Fibroblast of skin of left quadriceps (primary cell): ENCODE data around the gene NELL2.
"Not testable (repeated sequence)": the region's sequence is repeated elsewhere in the genome, so short reads cannot be mapped to it uniquely, and the experiment has no call there.

Experiments used
- DNase-seq, 2 experiments: peaks; one replicate each; pipeline ENCODE4 v3.0.0-alpha.2; 2013; ENCODE audit warnings: low read depth in 2 of 2

The NELL2 gene

DNA sequence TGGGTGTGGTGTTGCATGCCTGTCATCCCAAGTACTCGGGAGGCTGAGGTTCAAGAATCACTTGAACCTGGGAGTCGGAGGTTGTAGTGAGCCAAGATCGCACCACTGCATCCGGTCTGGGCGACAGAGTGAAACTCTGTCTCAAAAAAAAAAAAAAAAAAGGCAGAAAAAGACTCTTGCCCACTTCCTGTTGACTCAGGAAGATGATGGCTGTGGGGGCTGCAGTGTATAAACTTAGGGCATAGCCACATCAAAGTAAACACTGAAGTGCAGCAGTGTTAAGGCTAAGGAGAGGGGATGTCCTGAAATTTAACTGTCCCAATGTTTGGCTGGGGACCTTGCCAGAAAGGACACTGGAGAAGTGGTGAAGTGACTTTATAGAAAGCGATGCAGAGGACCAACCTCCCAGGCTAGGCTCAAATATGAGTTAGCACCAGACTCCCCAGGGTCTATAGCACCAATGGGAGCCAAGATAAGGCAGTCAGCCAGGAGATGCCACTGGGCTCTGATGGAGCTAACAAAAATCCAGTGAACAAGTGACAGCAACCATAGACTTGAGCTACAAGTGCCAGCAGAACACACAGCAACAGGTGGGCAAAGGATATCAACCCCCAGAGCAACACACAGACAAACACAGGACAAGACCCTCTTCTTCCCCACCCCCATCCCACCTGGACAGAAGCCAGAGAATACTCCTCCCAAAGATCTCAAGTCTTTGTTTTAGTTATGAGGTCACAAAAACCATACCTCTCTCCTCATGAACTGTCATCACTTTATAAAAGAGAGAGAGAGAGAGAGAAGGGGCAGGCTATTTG is 28.0 kb downstream of the NELL2 start:
- DNase-seq, result no peak

- DNase-seq, result no peak
Observed at GRCh38 chr12:44847403-44847802, 28.7 kb downstream of the NELL2 start.

DNA sequence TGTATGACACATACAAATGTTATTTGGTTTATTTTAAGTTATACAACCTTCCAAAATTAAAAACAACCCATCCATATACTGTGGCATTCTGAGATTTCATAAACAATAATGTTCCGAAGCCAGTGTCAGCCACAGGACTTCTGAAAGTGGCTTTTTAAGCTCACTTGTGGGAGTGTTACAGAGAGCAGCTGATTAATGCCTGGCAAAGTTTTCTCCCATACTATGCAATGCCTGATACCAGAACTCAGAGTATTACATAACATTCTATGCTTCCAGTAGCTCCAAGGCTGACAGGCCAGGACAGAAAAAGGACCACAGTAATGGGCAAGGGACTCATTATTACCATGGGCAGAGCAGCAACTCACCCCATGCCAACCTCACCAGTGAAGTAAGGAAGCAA is 29.3 kb downstream of the NELL2 start:
- no peak for DNase-seq

GRCh38 chr12:44842669-44843068 is 33.4 kb downstream of the NELL2 start:
- no peak for DNase-seq

DNA sequence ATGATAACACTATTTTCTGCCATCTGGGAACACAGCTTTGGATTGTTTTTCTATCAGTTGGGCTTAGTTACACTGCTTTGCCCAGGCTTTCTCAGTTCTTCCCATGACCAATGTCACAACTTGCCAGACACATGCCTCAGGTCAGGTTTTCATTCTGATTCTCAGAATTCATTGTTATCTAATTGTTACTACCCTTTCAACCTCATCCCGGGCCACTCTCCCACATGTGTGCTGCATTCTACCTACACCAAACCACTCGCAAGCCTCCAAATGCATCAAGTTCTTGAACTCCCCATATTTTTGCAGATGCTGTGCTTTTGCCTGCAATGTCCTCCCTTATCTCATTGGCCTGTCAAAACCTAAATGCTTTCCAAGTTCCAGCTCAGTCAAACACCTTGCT is 36.3 kb downstream of the NELL2 start:
- DNase-seq, result no peak

GRCh38 chr12:44837114-44837755 is 38.9 kb downstream of the NELL2 start:
- no peak for DNase-seq

DNA sequence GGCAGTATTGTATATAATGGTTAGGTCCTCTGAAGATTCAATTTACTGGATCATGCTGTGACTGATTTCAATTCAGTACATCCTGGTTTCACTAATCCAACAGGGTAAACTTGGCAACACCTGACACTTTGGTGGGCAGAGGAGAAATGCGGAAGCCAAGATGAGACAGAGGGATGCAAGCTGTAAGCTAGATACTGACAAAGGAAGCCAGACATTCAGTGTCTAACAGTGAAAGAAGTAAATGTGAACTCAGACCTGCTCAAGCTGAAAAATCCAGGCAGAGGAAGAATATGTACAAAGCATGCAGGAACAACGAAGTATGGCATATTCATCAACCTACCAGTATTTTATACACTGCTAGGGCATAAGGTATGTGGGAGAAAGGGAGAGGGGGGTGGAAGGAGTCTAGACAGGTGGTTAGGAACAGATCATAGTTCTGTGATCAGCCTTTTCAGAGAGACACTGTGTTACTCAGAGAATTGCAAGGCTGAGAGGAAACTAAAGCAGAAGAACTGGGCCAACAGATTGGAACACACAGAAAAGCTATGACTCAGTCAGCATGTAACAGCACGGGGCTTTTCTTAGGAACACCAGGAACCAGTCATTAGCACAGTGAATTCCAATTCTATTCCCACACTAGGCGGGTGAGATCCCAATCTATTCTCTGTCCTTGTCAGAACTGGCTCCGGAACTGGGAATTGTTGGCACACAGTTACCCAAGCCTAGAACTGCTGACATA is 40.3 kb downstream of the NELL2 start:
- DNase-seq, result no peak

DNA sequence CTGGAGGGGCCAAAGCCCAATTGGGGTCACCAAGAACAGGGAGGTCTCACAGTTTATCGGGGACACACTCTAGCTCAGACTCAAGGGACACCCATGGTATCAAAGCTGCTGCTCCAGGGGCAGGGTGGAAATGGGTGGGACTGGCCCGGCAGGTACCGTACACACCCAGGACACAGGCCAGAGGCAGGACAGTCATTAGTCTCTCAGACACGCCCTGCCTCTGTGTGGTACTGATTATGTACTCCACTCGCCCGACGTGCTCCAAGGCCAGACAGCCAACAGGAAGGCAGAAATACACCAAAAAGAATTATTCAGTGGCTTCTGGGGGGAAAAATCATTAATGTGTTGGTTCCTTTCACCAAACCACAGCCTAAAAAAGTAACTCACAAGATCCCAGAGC is 41.1 kb downstream of the NELL2 start:
- not testable (repeated sequence) for DNase-seq

GRCh38 chr12:44833561-44833960 is 42.6 kb downstream of the NELL2 start:
- no peak for DNase-seq

DNA sequence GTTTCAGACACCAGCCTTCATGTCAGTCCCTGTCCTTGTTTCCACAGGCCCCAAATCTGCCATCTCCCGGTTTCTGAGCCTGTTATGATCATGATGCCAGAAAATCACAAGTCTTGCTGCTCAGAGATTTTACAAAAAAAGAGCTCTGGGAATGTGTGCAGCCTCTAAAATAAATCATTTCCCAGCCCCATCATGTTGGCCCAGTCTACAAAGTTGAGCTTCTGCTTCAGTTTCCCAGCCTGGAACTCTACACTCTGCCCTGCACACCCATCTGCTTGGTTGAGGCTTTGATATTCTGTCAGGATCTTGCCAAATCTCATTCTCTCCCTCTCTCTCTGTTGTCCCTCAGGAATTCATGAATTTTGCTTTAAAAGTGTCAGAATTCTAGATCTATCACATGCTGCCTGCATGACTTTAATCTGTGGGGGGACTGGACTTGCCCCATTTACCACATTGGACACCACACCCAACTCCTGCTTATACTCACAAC is 45.5 kb downstream of the NELL2 start:
- DNase-seq, result no peak

- DNase-seq, result no peak
Observed at GRCh38 chr12:44829045-44829444, 47.1 kb downstream of the NELL2 start.

- no peak for DNase-seq
Observed at GRCh38 chr12:44827832-44828438, 48.2 kb downstream of the NELL2 start.

DNA sequence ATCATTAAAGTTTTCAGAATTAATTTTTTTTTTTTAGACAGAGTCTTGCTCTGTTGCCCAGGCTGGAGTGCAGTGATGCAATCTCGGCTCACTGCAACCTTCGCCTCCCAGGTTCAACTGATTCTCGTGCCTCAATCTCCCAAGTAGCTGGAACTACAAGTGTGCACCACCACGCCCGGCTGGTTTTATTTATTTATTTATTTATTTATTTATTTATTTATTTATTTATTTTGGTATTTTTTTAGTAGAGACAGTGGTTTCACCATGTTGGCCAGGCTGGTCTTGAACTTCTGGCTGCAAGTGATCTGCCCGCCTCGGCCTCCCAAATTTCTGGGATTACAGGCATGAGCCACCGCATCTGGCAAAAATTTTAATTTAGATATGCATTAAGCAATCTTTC is 54.4 kb downstream of the NELL2 start:
- not testable (repeated sequence) for DNase-seq

DNA sequence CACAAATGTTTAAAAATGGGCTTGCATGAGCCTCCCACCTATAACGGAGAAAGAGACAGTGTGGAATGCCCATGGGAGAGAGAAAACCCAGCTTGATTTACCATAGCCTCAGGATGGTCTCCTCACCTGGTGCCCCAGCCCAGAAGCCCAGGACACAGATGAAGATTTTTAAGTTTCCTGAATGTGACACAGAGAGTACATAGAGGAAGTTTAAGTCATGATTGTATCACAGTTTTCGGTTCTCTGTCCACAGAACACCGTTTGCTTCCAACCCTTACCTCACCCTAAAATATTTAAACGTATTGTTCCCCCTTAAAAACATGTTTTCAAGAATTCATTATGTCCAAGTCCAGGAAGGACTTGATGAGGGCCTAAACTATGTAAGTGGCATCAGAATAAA is 56.2 kb downstream of the NELL2 start:
- no peak for DNase-seq

- DNase-seq, result no peak
Observed at GRCh38 chr12:44817687-44818086, 58.4 kb downstream of the NELL2 start.

GRCh38 chr12:44816446-44817017 is 59.6 kb downstream of the NELL2 start:
- no peak for DNase-seq

DNA sequence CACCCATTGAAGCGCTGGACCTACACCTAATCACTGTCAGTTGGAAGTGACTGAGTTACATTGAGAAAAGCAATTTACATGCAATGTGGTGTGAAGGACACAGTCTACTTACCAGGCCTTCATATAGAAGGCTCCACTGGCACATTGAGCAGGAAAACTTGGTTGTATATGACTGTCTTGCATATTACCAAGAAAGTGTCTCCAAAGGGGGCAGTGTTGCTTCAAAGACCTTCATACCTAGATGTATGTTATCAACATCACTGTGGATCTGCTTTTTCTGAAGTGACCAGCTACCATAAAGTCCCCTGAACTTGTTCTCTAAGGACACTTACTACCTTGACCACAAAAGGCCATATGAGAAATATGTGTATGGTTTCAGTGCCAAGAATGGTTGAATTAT is 64.1 kb downstream of the NELL2 start:
- no peak for DNase-seq

DNA sequence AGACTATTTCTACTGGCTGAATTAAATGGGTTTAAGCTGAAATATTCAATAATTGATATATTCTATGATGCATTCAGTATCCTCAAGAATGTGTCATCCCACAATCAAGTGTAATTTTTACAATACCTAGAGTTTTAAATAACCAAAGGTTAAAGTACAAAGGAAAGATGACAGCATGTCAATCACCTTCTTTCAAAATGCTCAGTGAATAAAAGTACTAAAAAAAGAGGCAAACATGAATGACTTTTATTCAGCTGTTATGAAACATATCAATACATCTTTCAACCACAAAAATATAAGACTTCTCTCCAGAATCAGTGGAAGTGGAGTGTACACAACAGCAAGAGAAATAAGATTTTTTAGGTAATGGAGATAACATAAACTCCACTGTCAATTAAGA is 72.0 kb downstream of the NELL2 start:
- no peak for DNase-seq

DNA sequence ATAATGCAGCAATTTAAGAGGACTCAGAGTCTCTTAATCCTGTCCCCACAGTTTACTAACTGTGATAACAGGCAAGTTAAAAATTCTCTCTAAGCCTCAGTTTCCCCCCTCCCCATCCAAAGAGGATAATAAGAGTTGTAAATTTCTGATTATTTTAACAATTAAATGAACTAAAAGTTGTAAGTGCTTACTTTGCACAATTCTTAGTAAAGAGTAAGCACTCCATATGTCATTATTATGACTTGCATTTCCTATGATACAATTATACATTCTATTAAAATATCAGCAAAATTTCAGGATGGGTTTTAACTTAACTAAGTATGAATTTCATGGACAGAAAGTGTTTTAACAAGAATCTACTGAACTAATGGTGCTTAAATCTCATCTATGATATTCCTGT is 80.1 kb downstream of the NELL2 start:
- DNase-seq, result no peak

- DNase-seq, result no peak
Observed at GRCh38 chr12:44788731-44789130, 87.4 kb downstream of the NELL2 start.

GRCh38 chr12:44780221-44780790 is 95.8 kb downstream of the NELL2 start:
- DNase-seq, result no peak
